Endothelial cell (in vitro differentiated cells): ENCODE measurements around the gene COPS4. TPM values are rescaled to one million over a fixed set of nuclear protein-coding genes. Genes with fewer than 3 reads are reported as not detected.
"Not testable (repeated sequence)": the region's sequence is repeated elsewhere in the genome, so short reads cannot be mapped to it uniquely, and the experiment has no call there.

Source experiments
- DNase-seq: peaks from one replicate; pipeline ENCODE4 v3.0.0; 2021; ENCODE audit warnings: low spot score
- H3K27ac Mint-ChIP-seq: one replicate; pipeline ENCODE4 v1.8.0; 2021; ENCODE audit warnings: mixed read lengths, inconsistent platforms; ENCODE audit not compliant: unreplicated experiment
- H3K27me3 Mint-ChIP-seq: one replicate; pipeline ENCODE4 v1.8.0; 2021; ENCODE audit warnings: mild to moderate bottlenecking, moderate library complexity, mixed read lengths, inconsistent platforms; ENCODE audit not compliant: unreplicated experiment
- H3K36me3 Mint-ChIP-seq: one replicate; pipeline ENCODE4 v1.8.0; 2021; ENCODE audit warnings: mild to moderate bottlenecking, low read depth, mixed read lengths, inconsistent platforms; ENCODE audit not compliant: unreplicated experiment
- H3K4me1 Mint-ChIP-seq: one replicate; pipeline ENCODE4 v1.8.0; 2021; ENCODE audit warnings: mild to moderate bottlenecking, mixed read lengths, inconsistent platforms; ENCODE audit not compliant: unreplicated experiment
- H3K4me3 Mint-ChIP-seq: one replicate; pipeline ENCODE4 v1.8.0; 2021; ENCODE audit warnings: mild to moderate bottlenecking, mixed read lengths, inconsistent platforms; ENCODE audit not compliant: unreplicated experiment
- H3K9me3 Mint-ChIP-seq: one replicate; pipeline ENCODE4 v1.8.0; 2021; ENCODE audit warnings: mixed read lengths, inconsistent platforms; ENCODE audit not compliant: unreplicated experiment
- CTCF ChIP-seq: fragments of 200-600 bp; sonication (generic); IDR thresholded peaks from one replicate; pipeline ENCODE4 v1.5.0; 2021; ENCODE audit warnings: antibody characterized with exemption; ENCODE audit not compliant: unreplicated experiment
- total RNA-seq: library from RNA; stranded (reverse); fragmentation: NEBNext Ultra II Directional; extraction: Animal tissue kit (Norgen Biotek cat#: 25700); gene quantifications from one replicate; pipeline ENCODE4 v1.2.1, GENCODE V29; 2021; ENCODE audit not compliant: unreplicated experiment

Gene COPS4
- total RNA-seq, 1 donor from 2014 or later: 32.2 TPM

GRCh38 chr4:83040269-83040668, 5.3 kb downstream of the COPS4 start:
- Mint-ChIP-seq H3K27me3 (peaks cover 2% of the 10 kb centered on the region), H3K27ac (no peak overlapping the region), H3K4me3 (no peak overlapping the region), H3K9me3 (no peaks in the 10 kb centered on the region), H3K4me1 (peaks cover 4% of the 10 kb centered on the region), H3K36me3 (no peaks in the 10 kb centered on the region)
- DNase-seq: no peak
- TF ChIP-seq CTCF: peak; percentile 32

GRCh38 chr4:83043157-83043556, 8.2 kb downstream of the COPS4 start:
- not testable (repeated sequence) for H3K27me3 Mint-ChIP-seq, H3K9me3 Mint-ChIP-seq, DNase-seq

GRCh38 chr4:83043801-83044407, 8.9 kb downstream of the COPS4 start:
- Mint-ChIP-seq H3K4me1 (no peaks in the 10 kb centered on the region), H3K9me3 (no peaks in the 10 kb centered on the region), H3K27me3 (no peaks in the 10 kb centered on the region), H3K36me3 (no peaks in the 10 kb centered on the region), H3K4me3 (no peak overlapping the region), H3K27ac (no peak overlapping the region)
- TF ChIP-seq CTCF: no peak
- DNase-seq: no peak

More at GRCh38 chr4:83043157-83043556, 8.2 kb downstream of the COPS4 start:
- H3K4me3 Mint-ChIP-seq, H3K4me1 Mint-ChIP-seq, H3K27ac Mint-ChIP-seq, H3K36me3 Mint-ChIP-seq: not testable (repeated sequence)

GRCh38 chr4:83046693-83047473, 11.9 kb downstream of the COPS4 start:
- Mint-ChIP-seq H3K9me3 (no peaks in the 10 kb centered on the region), H3K27me3 (peaks cover 3% of the 10 kb centered on the region), H3K4me3 (no peak overlapping the region), H3K27ac (no peak overlapping the region), H3K4me1 (no peaks in the 10 kb centered on the region), H3K36me3 (peaks cover 16% of the 10 kb centered on the region)
- no peak for TF ChIP-seq CTCF
- DNase-seq: no peak

GRCh38 chr4:83048781-83049180, 13.8 kb downstream of the COPS4 start:
- H3K36me3 Mint-ChIP-seq: peaks cover 30% of the 10 kb centered on the region
- not testable (repeated sequence) for H3K4me3 Mint-ChIP-seq, H3K27me3 Mint-ChIP-seq, H3K9me3 Mint-ChIP-seq, H3K27ac Mint-ChIP-seq, DNase-seq, H3K4me1 Mint-ChIP-seq

GRCh38 chr4:83054928-83055327, 19.9 kb downstream of the COPS4 start:
- H3K36me3 Mint-ChIP-seq: peaks cover 36% of the 10 kb centered on the region
- peak; percentile 22 for TF ChIP-seq CTCF
- H3K27ac Mint-ChIP-seq: no peak overlapping the region
- DNase-seq: no peak
- H3K27me3 Mint-ChIP-seq: peaks cover 5% of the 10 kb centered on the region
- H3K9me3 Mint-ChIP-seq: no peaks in the 10 kb centered on the region
- no peaks in the 10 kb centered on the region for H3K4me1 Mint-ChIP-seq
- no peak overlapping the region for H3K4me3 Mint-ChIP-seq
